SU-DHL-6 (cell line): ENCODE measurements around the gene RAPGEF5.

Experiments used
- EZH2phosphoT487 ChIP-seq: fragments of 200-600 bp; sonication (generic), shearing (Covaris generic); conservative IDR thresholded peaks from 2 replicates; pipeline ENCODE4 v1.6.1; 2018; ENCODE audit warnings: mild to moderate bottlenecking, antibody characterized with exemption, low read length, moderate library complexity, mixed read lengths
- TF ChIP-seq, protein P1 (sequence below): fragments of 200-600 bp; sonication (generic); IDR thresholded peaks from one replicate; pipeline ENCODE4 v1.5.1; 2017; ENCODE audit warnings: antibody characterized with exemption, mild to moderate bottlenecking, low read length, moderate library complexity; ENCODE audit not compliant: insufficient read depth, poor library complexity, severe bottlenecking

DNA sequence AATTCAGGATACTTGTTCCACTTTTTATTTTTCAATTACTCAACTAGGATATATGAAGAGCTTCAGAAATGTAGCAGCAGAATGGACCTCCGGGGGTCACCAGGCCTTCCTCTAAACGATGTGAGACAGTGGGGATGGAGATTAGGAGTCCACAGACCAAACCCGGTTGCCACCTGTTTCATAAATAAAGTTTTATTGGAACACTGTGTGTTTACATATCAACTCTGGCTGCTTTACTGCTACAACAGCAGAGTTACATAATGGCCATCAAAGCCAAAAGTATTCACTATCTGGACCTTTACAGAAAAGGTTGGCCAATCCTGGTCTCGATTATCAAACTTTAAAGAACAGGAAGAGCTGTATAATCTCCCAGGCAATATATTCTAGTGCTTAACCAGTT is 30.8 kb downstream of the RAPGEF5 start:
- TF ChIP-seq, protein P1, sequence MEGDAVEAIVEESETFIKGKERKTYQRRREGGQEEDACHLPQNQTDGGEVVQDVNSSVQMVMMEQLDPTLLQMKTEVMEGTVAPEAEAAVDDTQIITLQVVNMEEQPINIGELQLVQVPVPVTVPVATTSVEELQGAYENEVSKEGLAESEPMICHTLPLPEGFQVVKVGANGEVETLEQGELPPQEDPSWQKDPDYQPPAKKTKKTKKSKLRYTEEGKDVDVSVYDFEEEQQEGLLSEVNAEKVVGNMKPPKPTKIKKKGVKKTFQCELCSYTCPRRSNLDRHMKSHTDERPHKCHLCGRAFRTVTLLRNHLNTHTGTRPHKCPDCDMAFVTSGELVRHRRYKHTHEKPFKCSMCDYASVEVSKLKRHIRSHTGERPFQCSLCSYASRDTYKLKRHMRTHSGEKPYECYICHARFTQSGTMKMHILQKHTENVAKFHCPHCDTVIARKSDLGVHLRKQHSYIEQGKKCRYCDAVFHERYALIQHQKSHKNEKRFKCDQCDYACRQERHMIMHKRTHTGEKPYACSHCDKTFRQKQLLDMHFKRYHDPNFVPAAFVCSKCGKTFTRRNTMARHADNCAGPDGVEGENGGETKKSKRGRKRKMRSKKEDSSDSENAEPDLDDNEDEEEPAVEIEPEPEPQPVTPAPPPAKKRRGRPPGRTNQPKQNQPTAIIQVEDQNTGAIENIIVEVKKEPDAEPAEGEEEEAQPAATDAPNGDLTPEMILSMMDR, result no peak
- TF ChIP-seq EZH2phosphoT487, result no peak
